Tongue (tissue), 2 donors: ENCODE measurements around the gene EFCAB5. TPM values are rescaled to one million over a fixed set of nuclear protein-coding genes. Genes with fewer than 3 reads are reported as not detected.
A peak's percentile ranks its signal among the peaks of the same experiment; 100 is the strongest.
"Not testable (repeated sequence)": the region's sequence is repeated elsewhere in the genome, so short reads cannot be mapped to it uniquely, and the experiment has no call there.

Source experiments
- DNase-seq: peaks from one replicate; pipeline ENCODE4 v3.0.0-alpha.2; 2015
- total RNA-seq: library from RNA; depleted of rRNA; stranded (reverse); fragments of >200 nt; gene quantifications from one replicate; pipeline ENCODE4 v1.2.3, GENCODE V29; 2014

Gene EFCAB5
- 0.41 TPM for total RNA-seq

- no peak for DNase-seq
Observed at GRCh38 chr17:29941334-29941733, at the start of gene EFCAB5. EFCAB5 (plus strand) TSS chr17:29941634; CDS start chr17:29941797, 163 bp downstream.

- DNase-seq: no peak
Observed at GRCh38 chr17:29892201-29892600, 49.2 kb upstream of the EFCAB5 start.

- DNase-seq: not testable (repeated sequence)
Observed at GRCh38 chr17:29897136-29897535, 44.3 kb upstream of the EFCAB5 start.

- no peak for DNase-seq
Observed at GRCh38 chr17:29903471-29903870, 38.0 kb upstream of the EFCAB5 start.

GRCh38 chr17:29905086-29905878, 36.2 kb upstream of the EFCAB5 start:
- DNase-seq: no peak

GRCh38 chr17:29905879-29906167, 35.6 kb upstream of the EFCAB5 start:
- no peak for DNase-seq

GRCh38 chr17:29906969-29907368, 34.5 kb upstream of the EFCAB5 start:
- no peak for DNase-seq

- DNase-seq: no peak
Observed at GRCh38 chr17:29909236-29910003, 32.0 kb upstream of the EFCAB5 start.

GRCh38 chr17:29911641-29912177, 29.7 kb upstream of the EFCAB5 start:
- DNase-seq: no peak

GRCh38 chr17:29914819-29915537, 26.5 kb upstream of the EFCAB5 start:
- no peak for DNase-seq

GRCh38 chr17:29918016-29918415, 23.4 kb upstream of the EFCAB5 start:
- DNase-seq: no peak

GRCh38 chr17:29918922-29919856, 22.2 kb upstream of the EFCAB5 start:
- no peak for DNase-seq

- DNase-seq: no peak
Observed at GRCh38 chr17:29924786-29925185, 16.6 kb upstream of the EFCAB5 start.

- no peak for DNase-seq
Observed at GRCh38 chr17:29927546-29927945, 13.9 kb upstream of the EFCAB5 start.

- DNase-seq: peak; percentile 51
Observed at GRCh38 chr17:29929006-29929532, 12.4 kb upstream of the EFCAB5 start.

GRCh38 chr17:29929533-29930408, 11.7 kb upstream of the EFCAB5 start, which contains the start of gene SSH2:
SSH2 (minus strand) TSS chr17:29930228; CDS start chr17:29930000, 228 bp downstream.
- peak; percentile 95 for DNase-seq

GRCh38 chr17:29930409-29931010, 10.9 kb upstream of the EFCAB5 start:
- DNase-seq: no peak

GRCh38 chr17:29931231-29931932, 10.1 kb upstream of the EFCAB5 start:
- DNase-seq: peak; percentile 93

- peak; percentile 23 for DNase-seq
Observed at GRCh38 chr17:29933379-29933778, 8.1 kb upstream of the EFCAB5 start.
